ENCODE results near the gene ATG7.

DNA sequence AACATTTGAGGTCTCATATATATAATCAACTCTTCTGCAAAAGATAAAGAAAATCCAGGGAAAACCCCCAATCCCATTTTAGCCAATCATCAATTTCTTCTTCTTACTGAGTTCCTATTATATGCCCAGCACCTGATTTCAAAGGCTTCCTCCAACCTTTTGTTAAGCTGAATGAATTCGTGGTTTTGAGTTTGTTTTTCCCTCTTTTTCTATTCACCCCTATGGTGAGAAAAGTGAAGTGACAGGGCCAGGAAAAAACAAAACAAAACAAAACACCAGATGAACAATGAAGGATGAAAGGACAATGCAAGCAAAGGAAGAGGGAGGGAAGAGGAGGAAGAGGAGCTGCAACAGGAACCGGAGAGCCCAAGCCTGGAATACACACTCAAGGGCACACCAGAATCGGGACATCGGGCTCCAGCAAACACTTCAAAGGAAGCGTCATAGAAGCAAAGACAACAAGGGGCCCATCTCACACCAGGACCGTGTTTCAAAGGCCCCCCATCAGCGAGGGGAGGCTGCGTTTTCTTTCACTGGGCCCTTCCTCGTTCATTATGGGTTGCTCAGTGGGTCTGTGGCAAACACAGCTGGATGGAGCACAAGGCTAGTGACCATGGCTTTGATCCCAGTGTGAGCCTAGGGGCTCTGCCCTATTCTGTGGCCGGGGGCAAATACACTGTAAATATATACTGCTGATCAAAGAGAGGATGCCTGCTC is 321.3 kb downstream of the ATG7 start:
- TF ChIP-seq, protein P1, sequence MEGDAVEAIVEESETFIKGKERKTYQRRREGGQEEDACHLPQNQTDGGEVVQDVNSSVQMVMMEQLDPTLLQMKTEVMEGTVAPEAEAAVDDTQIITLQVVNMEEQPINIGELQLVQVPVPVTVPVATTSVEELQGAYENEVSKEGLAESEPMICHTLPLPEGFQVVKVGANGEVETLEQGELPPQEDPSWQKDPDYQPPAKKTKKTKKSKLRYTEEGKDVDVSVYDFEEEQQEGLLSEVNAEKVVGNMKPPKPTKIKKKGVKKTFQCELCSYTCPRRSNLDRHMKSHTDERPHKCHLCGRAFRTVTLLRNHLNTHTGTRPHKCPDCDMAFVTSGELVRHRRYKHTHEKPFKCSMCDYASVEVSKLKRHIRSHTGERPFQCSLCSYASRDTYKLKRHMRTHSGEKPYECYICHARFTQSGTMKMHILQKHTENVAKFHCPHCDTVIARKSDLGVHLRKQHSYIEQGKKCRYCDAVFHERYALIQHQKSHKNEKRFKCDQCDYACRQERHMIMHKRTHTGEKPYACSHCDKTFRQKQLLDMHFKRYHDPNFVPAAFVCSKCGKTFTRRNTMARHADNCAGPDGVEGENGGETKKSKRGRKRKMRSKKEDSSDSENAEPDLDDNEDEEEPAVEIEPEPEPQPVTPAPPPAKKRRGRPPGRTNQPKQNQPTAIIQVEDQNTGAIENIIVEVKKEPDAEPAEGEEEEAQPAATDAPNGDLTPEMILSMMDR (IDR thresholded peaks at IDR 0.05; ENCODE audit: poor library complexity) = no peak
- no peak for TF ChIP-seq EZH2 (IDR thresholded peaks at IDR 0.05; ENCODE audit: borderline replicate concordance)

All from hepatocyte (in vitro differentiated cells).